ENCODE measurements around the gene JPH3. TPM values are rescaled to one million over a fixed set of nuclear protein-coding genes. Genes with fewer than 3 reads are reported as not detected.
"Not testable (repeated sequence)": the region's sequence is repeated elsewhere in the genome, so short reads cannot be mapped to it uniquely, and the experiment has no call there.

JPH3 gene
- total RNA-seq, 1 experiment from 2014 or later: 1.4 TPM

DNA sequence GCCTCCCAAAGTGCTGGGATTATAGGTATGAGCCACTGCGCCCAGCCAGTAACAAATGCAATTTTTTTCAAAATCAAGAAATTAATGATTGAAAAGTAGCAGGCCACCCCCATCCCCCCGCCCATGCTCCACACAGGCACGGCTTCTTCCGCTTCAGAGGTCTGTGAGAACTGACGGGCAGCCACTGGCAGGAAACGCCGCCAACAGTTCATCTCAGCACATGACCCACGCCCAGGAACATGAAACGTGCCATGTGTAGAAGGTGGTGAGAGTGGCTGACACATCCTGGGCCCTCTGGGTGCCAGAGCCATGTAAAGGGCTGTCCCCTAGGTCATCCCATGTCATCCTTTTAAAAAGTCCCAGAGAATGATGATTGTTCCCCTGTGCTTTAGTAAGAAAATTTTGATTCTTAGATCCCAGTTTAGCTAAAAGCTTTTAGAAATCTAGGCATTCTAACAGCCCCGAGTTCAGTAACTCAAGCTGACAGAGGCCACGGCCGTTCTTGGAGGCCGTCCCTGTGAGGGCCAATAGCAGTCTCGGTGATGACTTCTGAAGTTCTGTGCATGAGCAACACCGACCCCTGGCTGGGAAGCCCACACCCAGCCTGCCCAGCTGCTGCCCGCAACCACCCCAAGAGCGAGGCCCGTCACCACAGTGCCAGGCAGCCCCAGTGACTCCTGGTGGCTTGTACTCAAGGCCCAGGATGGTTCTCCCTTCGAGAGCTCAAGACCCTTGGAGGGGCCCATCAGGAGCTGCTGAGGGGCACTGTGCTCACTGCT, 111.3 kb downstream of the JPH3 start:
- H3K4me1 ChIP-seq (ENCODE audit: insufficient read depth, low read length, poor library complexity, severe bottlenecking): no peaks in the 10 kb centered on the region
- POLR2A ChIA-PET (ENCODE audit: low non-redundant PET): no interaction called here
- no peak overlapping the region for H3K27ac ChIP-seq (ENCODE audit: low read depth, low read length, poor library complexity, severe bottlenecking)
- peaks cover 11% of the 10 kb centered on the region for H3K36me3 ChIP-seq (ENCODE audit: insufficient read depth, low read length, poor library complexity, severe bottlenecking)
- no peaks in the 10 kb centered on the region for H3K9me3 ChIP-seq (ENCODE audit: low read depth, low read length, poor library complexity, severe bottlenecking)
- CTCF ChIA-PET: no interaction called here
- H3K4me3 ChIP-seq (ENCODE audit: low read depth, low read length, poor library complexity, severe bottlenecking): no peak overlapping the region
- no peak for DNase-seq (ENCODE audit: low spot score)
- TF ChIP-seq EZH2 (IDR thresholded peaks at IDR 0.05; ENCODE audit: borderline replicate concordance, low read depth, low read length, poor library complexity, severe bottlenecking) (no peak), CTCF (conservative IDR thresholded peaks at IDR 0.05; ENCODE audit: low read depth, low read length) (no peak)
- intact Hi-C loops (cut with micrococcal nuclease; ENCODE audit: unreplicated experiment): no loop called here
- BruUV-seq (replicated peaks): no TSS peak
- H3K27me3 ChIP-seq (replicated peaks; ENCODE audit: insufficient read depth, low read depth, low read length, poor library complexity): no peaks in the 10 kb centered on the region

- intact Hi-C loops (cut with micrococcal nuclease; ENCODE audit: unreplicated experiment): no loop called here
- BruUV-seq (replicated peaks): no TSS peak
- H3K4me1 ChIP-seq (ENCODE audit: insufficient read depth, low read length, poor library complexity, severe bottlenecking): no peaks in the 10 kb centered on the region
- TF ChIP-seq CTCF (conservative IDR thresholded peaks at IDR 0.05; ENCODE audit: low read depth, low read length) (no peak), EZH2 (IDR thresholded peaks at IDR 0.05; ENCODE audit: borderline replicate concordance, low read depth, low read length, poor library complexity, severe bottlenecking) (no peak)
- peaks cover 2% of the 10 kb centered on the region for H3K36me3 ChIP-seq (ENCODE audit: insufficient read depth, low read length, poor library complexity, severe bottlenecking)
- no peak for DNase-seq (ENCODE audit: low spot score)
- no peaks in the 10 kb centered on the region for H3K9me3 ChIP-seq (ENCODE audit: low read depth, low read length, poor library complexity, severe bottlenecking)
- H3K27ac ChIP-seq (ENCODE audit: low read depth, low read length, poor library complexity, severe bottlenecking): no peak overlapping the region
- CTCF ChIA-PET: no interaction called here
- no peaks in the 10 kb centered on the region for H3K27me3 ChIP-seq (replicated peaks; ENCODE audit: insufficient read depth, low read depth, low read length, poor library complexity)
- POLR2A ChIA-PET (ENCODE audit: low non-redundant PET): no interaction called here
- H3K4me3 ChIP-seq (ENCODE audit: low read depth, low read length, poor library complexity, severe bottlenecking): no peak overlapping the region
Measured at GRCh38 chr16:87715231-87715630, 112.9 kb downstream of the JPH3 start.

DNA sequence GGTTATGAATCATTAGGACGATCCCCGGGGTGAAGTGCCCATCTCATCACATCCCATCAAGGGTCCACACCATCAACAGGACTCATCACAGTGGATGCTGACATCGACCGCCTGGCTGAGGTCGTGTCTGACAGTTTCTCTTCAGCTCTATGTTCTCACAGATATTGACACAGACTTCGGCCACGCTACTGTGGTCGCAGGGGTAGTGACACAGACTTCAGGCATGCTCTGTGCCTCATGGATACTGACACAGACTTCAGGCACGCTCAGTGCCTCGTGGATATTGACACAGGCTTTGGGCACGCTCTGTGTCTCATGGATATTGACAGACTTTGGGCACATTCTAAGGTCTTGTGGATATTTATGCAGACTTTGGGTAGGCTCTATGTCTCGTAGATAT, 113.3 kb downstream of the JPH3 start:
- H3K4me3 ChIP-seq (ENCODE audit: low read depth, low read length, poor library complexity, severe bottlenecking): no peak overlapping the region
- POLR2A ChIA-PET (ENCODE audit: low non-redundant PET): no interaction called here

DNA sequence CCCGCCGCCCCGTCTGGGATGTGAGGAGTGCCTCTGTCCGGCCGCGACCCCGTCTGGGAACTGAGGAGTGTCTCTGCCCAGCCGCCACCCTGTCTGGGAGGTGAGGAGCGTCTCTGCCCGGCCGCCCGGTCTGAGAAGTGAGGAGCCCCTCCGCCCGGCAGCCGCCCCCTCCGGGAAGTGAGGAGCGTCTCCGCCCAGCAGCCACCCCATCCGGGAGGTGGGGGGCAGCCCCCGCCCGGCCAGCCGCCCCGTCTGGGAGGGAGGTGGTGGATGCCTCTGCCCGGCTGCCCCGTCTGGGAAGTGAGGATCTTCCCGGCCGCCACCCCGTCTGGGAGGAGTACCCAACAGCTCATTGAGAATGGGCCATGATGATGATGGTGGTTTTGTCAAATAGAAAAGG, 116.5 kb downstream of the JPH3 start:
- intact Hi-C loops (cut with micrococcal nuclease; ENCODE audit: unreplicated experiment); POLR2A ChIA-PET (ENCODE audit: low non-redundant PET); H3K27ac ChIP-seq (ENCODE audit: low read depth, low read length, poor library complexity, severe bottlenecking); H3K9me3 ChIP-seq (ENCODE audit: low read depth, low read length, poor library complexity, severe bottlenecking); DNase-seq (ENCODE audit: low spot score); BruUV-seq (replicated peaks); CTCF ChIA-PET; H3K4me1 ChIP-seq (ENCODE audit: insufficient read depth, low read length, poor library complexity, severe bottlenecking); H3K4me3 ChIP-seq (ENCODE audit: low read depth, low read length, poor library complexity, severe bottlenecking); H3K27me3 ChIP-seq (replicated peaks; ENCODE audit: insufficient read depth, low read depth, low read length, poor library complexity): not testable (repeated sequence)
- peaks cover 12% of the 10 kb centered on the region for H3K36me3 ChIP-seq (ENCODE audit: insufficient read depth, low read length, poor library complexity, severe bottlenecking)

More for the DNA sequence above, 113.3 kb downstream of the JPH3 start:
- BruUV-seq (replicated peaks): no TSS peak
- no peak for TF ChIP-seq EZH2 (IDR thresholded peaks at IDR 0.05; ENCODE audit: borderline replicate concordance, low read depth, low read length, poor library complexity, severe bottlenecking)
- TF ChIP-seq CTCF (conservative IDR thresholded peaks at IDR 0.05; ENCODE audit: low read depth, low read length): no peak
- peaks cover 2% of the 10 kb centered on the region for H3K36me3 ChIP-seq (ENCODE audit: insufficient read depth, low read length, poor library complexity, severe bottlenecking)
- H3K27ac ChIP-seq (ENCODE audit: low read depth, low read length, poor library complexity, severe bottlenecking): no peak overlapping the region
- no peaks in the 10 kb centered on the region for H3K4me1 ChIP-seq (ENCODE audit: insufficient read depth, low read length, poor library complexity, severe bottlenecking)
- intact Hi-C loops (cut with micrococcal nuclease; ENCODE audit: unreplicated experiment): no loop called here
- no peak for DNase-seq (ENCODE audit: low spot score)
- no peaks in the 10 kb centered on the region for H3K9me3 ChIP-seq (ENCODE audit: low read depth, low read length, poor library complexity, severe bottlenecking)
- no peaks in the 10 kb centered on the region for H3K27me3 ChIP-seq (replicated peaks; ENCODE audit: insufficient read depth, low read depth, low read length, poor library complexity)
- CTCF ChIA-PET: no interaction called here

All from A673 (cell line).